ENCODE measurements around the gene LRRC32.
"Not testable (repeated sequence)": the region's sequence is repeated elsewhere in the genome, so short reads cannot be mapped to it uniquely, and the experiment has no call there.

The LRRC32 gene

DNA sequence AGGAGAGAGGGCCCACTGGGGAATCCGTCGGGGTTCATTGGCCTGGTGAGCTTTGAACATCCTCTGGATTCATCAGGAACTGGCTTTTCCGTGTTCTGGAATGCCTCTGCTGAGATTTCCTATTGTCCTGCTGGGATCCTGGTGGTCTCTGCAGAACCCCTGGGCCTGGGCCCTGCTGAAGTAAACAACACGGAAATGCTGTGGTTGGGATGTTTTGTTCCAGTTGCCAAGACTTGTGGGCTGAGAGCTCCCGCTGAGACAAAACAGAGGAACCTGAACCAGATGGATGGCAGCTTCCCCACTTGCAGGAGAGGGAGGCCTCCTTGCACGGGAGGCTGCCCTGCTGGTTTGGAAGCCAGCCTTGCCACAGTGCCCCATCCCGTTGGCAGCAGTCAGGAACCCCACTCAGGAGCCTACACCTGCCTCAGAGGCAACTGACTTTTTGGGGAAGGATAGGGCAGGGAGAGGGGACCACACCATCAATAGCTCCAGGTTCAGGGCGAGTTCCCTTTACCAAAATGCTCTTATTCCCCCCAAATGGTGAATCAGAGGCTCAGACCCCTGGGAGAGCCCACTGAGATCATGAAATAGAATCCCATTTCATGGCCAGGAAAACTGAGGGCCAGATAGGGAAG, 60.7 kb downstream of the LRRC32 start:
- no peak for DNase-seq

DNA sequence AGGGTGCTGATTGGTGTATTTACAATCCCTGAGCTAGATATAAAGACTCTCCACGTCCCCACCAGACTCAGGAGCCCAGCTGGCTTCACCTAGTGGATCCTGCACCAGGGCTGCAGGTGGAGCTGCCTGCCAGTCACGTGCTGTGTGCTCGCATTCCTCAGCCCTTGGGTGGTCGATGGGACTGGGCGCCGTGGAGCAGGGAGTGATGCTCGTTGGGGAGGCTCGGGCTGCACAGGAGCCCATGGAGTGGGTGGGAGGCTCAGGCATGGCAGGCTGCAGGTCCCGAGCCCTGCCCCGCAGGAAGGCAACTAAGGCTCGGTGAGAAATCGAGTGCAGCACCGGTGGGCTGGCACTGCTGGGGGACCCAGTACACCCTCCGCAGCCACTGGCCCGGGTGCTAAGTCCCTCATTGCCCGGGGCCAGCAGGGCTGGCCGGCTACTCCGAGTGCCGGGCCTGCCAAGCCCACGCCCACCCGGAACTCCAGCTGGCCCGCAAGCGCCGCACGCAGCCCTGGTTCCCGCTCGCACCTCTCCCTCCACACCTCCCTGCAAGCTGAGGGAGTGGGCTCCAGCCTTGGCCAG, 61.6 kb downstream of the LRRC32 start:
- DNase-seq, result not testable (repeated sequence)

DNA sequence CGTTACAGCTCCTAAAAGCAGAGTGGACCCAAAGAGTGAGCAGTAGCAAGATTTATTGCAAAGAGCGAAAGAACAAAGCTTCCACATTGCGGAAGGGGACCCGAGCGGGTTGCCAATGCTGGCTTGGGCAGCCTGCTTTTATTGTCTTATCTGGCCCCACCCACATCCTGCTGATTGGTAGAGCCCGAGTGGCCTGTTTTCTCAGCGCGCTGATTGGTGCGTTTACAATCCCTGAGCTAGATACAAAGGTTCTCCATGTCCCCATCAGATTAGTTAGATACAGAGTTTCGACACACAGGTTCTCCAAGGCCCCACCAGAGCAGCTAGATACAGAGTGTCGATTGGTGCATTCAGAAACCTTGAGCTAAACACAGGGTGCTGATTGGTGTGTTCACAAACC, 62.3 kb downstream of the LRRC32 start:
- not testable (repeated sequence) for DNase-seq

All from activated CD4-positive, alpha-beta T cell treated with anti-CD3 and anti-CD28 coated beads, Interleukin-2, amount 50 U/mL, for 1 hour (primary cell).